Hematopoietic multipotent progenitor cell treated with erythropoietin and hydrocortisone succinate and interleukin-3 and kit ligand, for 15 days (in vitro differentiated cells): Measurements from ENCODE around the gene GTF2IRD1.
"Not testable (repeated sequence)": the region's sequence is repeated elsewhere in the genome, so short reads cannot be mapped to it uniquely, and the experiment has no call there.

ENCODE experiments used
- DNase-seq: peaks from one replicate; pipeline ENCODE4 v3.0.0-alpha.2; 2015; ENCODE audit warnings: low spot score

GTF2IRD1 gene

GRCh38 chr7:74493295-74493694, 39.6 kb downstream of the GTF2IRD1 start:
- no peak for DNase-seq

- DNase-seq, result no peak
These were observed 40.4 kb downstream of the GTF2IRD1 start for GRCh38 chr7:74494076-74494548.

GRCh38 chr7:74495112-74496086, 41.7 kb downstream of the GTF2IRD1 start:
- DNase-seq, result no peak

DNA sequence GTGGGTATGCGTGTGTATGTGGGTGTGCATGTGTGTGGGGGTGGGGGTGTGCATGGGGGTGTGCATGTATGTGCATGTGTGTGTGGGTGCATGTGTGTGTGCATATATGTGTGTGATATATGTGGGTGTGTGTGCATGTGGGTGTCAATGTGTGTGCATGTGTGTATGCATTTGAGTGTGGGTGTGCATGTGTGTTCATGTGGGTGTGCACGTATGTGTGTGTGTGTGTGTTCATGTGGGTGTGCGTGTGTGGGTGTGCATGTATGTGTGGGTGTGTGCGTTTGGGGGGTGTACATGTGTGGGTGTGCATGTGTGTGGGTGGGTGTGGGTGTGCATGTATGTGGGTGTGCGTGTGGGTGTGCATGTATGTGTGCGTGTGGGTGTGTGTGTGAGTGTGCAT, 42.6 kb downstream of the GTF2IRD1 start:
- no peak for DNase-seq

- not testable (repeated sequence) for DNase-seq
These were observed 43.1 kb downstream of the GTF2IRD1 start for GRCh38 chr7:74496773-74497172.

DNA sequence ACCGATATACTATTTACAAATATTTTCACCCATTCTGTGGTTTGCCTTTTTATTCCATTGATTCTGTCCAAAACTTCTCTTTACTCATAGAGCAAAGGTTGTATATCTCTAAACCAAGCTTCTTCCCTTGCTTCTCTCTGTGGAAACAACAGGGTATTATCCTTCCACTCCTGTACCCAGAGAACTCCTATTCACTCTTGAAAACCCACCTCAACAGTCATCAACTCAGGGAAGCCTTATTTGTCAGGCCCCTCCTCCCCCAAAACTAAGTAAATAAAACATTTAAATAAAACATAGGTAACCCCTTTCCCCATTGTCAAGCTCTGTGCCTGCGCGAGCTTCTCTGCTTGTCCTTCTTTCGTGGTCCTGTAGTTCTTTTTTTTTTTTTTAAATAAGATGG, 44.6 kb downstream of the GTF2IRD1 start:
- no peak for DNase-seq

GRCh38 chr7:74498996-74499834, 45.5 kb downstream of the GTF2IRD1 start:
- no peak for DNase-seq

DNA sequence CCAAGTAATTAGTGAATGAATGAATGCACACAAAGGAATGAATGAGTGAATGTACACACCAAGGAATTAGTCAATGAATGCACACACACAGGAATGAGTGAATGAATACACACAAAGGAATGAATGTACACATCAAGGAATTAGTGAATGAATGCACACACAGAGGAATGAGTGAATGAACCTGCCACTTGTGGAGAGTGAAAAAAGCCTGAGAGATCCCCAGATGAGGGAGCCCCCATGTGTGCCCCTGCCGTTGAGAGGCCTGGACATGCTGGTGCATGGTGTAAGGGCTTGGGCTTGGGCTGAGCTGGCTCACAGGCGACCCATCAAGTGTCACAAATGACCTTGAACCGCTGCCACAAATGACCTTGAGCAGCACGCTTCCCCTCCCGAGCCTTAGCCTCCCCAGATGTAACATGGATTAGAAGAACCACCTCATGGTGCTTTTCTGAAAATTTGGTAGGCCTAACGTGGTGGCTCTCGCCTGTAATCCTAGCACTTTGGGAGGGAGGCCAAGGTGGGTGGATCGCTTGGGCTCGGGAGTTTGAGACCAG, 46.2 kb downstream of the GTF2IRD1 start:
- DNase-seq, result no peak

DNA sequence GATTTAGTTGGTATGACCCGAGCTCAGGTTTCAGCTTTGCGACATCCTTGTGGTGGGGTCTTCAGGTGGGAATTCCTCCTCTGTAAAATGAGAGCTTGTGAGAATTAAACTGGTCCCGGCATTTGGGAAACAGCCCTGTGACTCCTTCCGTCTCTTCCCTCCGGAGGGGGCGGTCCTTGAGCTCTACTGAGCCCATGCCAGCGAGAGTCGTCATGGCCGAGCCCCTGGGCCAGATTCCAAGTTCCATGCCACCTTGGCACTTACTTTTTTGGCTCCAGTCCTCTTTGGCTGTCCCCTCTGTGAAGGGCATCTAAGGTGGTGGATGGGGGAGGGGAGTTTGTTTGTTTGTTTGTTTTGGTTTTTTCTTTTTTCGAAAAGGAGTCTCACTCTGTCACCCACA, 47.6 kb downstream of the GTF2IRD1 start:
- no peak for DNase-seq

- no peak for DNase-seq
These were observed 48.6 kb downstream of the GTF2IRD1 start for GRCh38 chr7:74502216-74502891.

DNA sequence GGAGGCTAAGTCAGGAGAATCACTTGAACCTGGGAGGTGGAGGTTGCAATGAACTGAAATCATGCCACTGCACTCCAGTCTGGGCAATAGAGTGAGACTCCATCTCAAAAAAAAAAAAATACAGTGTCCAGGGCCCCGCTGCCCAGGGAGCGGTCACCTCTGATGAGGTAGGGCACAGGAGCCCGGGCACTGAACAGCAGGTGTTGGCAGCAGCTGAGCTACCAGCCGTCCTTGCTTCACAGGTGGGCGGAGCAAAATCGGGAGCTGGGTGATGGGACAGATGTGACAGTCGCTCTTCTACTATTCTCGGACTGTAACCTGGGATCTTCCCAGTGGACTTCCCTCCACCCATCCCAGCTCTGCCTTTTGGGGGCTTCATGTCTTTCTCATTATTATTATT, 49.4 kb downstream of the GTF2IRD1 start:
- DNase-seq, result no peak

- DNase-seq, result no peak
These were observed 50.2 kb downstream of the GTF2IRD1 start for GRCh38 chr7:74503943-74504342.

DNA sequence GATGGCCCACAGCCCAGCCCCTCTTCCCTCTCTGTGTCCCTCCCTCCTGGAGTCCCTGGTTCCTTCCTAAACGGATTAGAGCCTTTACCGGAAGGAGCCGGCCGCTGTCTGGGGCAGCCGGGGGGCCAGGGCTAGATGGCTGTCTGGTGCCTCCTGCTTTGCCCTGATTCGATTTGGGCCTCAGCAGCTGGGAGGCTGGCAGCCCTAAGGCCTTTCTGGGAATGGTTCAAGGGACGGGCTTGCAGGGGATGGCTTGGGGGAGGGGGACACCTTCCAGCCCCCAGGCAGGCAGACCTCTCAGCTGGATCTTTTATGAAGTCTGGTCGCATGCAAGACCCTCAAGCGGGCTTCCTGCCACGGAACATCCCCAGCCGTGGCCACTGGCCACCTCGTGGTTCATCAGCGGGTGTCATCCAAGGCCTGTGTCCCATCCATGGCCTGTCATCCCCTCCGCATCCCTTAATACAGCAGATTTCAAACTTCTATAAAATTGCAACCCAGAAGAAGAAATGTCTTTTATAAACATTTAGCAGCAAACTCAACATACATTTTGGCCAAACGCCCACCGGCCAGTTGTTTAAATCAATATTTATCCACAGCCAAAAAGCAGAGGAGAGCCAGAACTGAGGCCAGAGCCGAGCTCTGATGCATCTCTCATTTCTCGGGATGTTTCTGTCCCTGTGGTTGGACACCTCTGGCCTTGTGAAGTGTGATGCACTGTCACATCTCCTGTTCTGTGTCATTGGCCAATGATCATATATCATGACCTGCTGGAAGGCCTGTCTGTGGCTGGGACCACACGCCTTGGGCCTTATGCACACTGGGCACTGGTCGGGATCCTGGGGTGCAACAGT, 52.0 kb downstream of the GTF2IRD1 start:
- no peak for DNase-seq

GRCh38 chr7:74506325-74506724, 52.6 kb downstream of the GTF2IRD1 start:
- no peak for DNase-seq

DNA sequence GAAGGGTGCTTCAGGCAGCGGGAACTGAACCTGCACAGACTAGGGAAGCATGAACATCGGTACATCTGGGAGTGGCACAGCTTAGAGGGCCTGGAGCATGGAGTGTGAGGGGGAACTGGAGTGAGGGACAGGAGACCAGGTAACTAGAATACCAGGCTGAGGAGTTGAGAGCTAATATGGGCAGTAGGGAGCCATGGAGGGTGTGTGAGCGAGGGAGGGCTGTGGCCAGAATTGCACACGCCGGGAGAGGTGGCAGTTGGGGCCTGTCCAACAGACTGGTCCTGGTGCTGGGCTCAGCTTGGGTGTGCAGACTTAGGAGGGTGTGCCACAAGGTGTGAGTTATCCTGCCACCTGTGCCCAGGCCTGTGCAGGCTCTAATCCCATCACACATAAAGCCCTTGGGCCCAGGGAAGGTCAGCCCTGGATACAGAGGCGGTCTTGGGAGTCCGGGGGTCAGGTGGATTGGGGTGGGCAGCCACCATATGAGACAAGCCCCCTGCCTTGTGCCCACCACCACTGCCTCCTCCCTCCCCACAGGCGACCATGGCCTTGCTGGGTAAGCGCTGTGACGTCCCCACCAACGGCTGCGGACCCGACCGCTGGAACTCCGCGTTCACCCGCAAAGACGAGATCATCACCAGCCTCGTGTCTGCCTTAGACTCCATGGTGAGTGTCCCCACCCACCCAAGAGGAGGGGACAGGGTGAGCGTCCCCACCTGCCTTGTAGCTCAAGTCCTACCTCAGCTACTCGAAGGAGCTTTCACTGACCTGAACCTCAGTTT, 54.0 kb downstream of the GTF2IRD1 start:
- DNase-seq, result no peak

GRCh38 chr7:74509453-74509852, 55.7 kb downstream of the GTF2IRD1 start:
- not testable (repeated sequence) for DNase-seq

DNA sequence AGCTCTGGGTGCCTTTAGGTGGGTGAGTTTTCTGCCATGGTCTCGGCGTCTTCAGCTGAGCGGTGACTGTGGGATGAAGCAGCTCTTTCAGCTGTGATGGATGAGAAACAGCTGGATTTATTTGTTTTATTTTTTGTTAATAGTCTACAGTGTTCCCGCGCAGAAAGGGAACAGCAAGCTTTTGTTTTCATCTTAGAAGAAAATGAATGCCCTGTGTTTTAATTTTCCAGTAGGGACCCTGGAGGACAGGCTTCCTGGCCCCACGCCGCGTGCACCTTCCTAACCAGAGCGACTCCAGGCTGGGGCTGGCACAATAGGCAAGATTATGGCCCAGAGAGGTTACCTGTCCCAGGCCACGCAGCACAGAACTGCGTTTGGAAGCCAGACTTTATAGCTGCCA, 57.6 kb downstream of the GTF2IRD1 start:
- no peak for DNase-seq

DNA sequence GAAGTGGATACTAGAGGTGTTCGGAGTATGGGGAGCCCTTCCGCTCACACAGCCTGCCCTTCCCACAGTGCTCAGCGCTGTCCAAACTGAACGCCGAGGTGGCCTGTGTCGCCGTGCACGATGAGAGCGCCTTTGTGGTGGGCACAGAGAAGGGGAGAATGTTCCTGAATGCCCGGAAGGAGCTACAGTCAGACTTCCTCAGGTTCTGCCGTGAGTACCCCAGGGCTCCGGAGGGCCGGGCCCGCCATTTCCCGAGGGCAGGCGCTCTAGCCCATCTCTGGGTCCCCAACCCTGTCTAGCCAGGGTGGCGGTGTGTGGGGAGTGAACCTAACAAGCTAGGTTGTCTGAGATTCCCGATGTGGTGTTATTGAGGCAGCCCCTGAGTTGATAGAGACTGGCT, 59.1 kb downstream of the GTF2IRD1 start:
- DNase-seq, result no peak

- DNase-seq, result no peak
These were observed 60.5 kb downstream of the GTF2IRD1 start for GRCh38 chr7:74514131-74514591.

GRCh38 chr7:74515276-74515675, 61.6 kb downstream of the GTF2IRD1 start:
- DNase-seq, result no peak
